GM23338 (cell line): ENCODE results near the gene STING1. TPM values are rescaled to one million over a fixed set of nuclear protein-coding genes. Genes with fewer than 3 reads are reported as not detected.

Experiments used
- ATAC-seq: fragments of 200-7000 bp; cut with Tn5 transposase; 3 replicates; pipeline ENCODE4 v1.9.1; 2020
- DNase-seq: peaks from one replicate; pipeline ENCODE4 v3.0.0-alpha.2; 2015; ENCODE audit warnings: low spot score
- H2AFZ ChIP-seq: fragments of 200-600 bp; sonication (generic); 2 replicates; pipeline ENCODE4 v1.8.0; 2016; ENCODE audit warnings: antibody characterized with exemption, mild to moderate bottlenecking, moderate library complexity
- H3F3A ChIP-seq: fragments of 200-600 bp; sonication (generic); replicated peaks from 2 replicates; pipeline ENCODE4 v1.8.0; 2017; ENCODE audit warnings: antibody characterized with exemption, mixed run types, low read depth
- H3K27ac ChIP-seq: fragments of 200-600 bp; sonication (generic); 2 replicates; pipeline ENCODE4 v1.6.1; 2016; ENCODE audit warnings: low read depth
- H3K27me3 ChIP-seq: fragments of 200-600 bp; sonication (generic); 2 replicates; pipeline ENCODE4 v1.8.0; 2016; ENCODE audit warnings: mild to moderate bottlenecking, mixed run types, moderate library complexity; ENCODE audit not compliant: insufficient read depth
- H3K36me3 ChIP-seq: fragments of 200-600 bp; sonication (generic); 2 replicates; pipeline ENCODE4 v1.8.0; 2016; ENCODE audit warnings: mild to moderate bottlenecking; ENCODE audit not compliant: insufficient read depth
- H3K4me1 ChIP-seq: fragments of 200-600 bp; sonication (generic); 2 replicates; pipeline ENCODE4 v1.8.0; 2016; ENCODE audit warnings: mild to moderate bottlenecking, moderate library complexity; ENCODE audit not compliant: insufficient read depth
- H3K4me2 ChIP-seq: fragments of 200-600 bp; sonication (generic); 2 replicates; pipeline ENCODE4 v1.7.1; 2017; ENCODE audit warnings: mixed run types
- H3K4me3 ChIP-seq: fragments of 200-600 bp; sonication (generic); 2 replicates; pipeline ENCODE4 v1.6.1; 2016; ENCODE audit warnings: mixed run types
- H3K79me2 ChIP-seq: fragments of 200-600 bp; sonication (generic); replicated peaks from 2 replicates; pipeline ENCODE4 v1.8.0; 2017; ENCODE audit warnings: mild to moderate bottlenecking; ENCODE audit not compliant: insufficient read depth
- H3K9me2 ChIP-seq: fragments of 200-600 bp; sonication (generic); 2 replicates; pipeline ENCODE4 v1.8.0; 2017; ENCODE audit not compliant: insufficient read depth
- H4K20me1 ChIP-seq: fragments of 200-600 bp; sonication (generic); replicated peaks from 2 replicates; pipeline ENCODE4 v1.8.0; 2017; ENCODE audit warnings: mild to moderate bottlenecking; ENCODE audit not compliant: insufficient read depth
- H3K27ac Mint-ChIP-seq: 2 replicates; pipeline ENCODE4 v1.8.0; 2020; ENCODE audit warnings: inconsistent platforms, mild to moderate bottlenecking, moderate library complexity, mixed read lengths
- H3K27me3 Mint-ChIP-seq: 3 replicates; pipeline ENCODE4 v1.8.0; 2022; ENCODE audit warnings: low read depth, mild to moderate bottlenecking, moderate library complexity, mixed read lengths, inconsistent platforms; ENCODE audit not compliant: insufficient read depth, poor library complexity
- H3K36me3 Mint-ChIP-seq: 3 replicates; pipeline ENCODE4 v1.8.0; 2021; ENCODE audit warnings: low read depth, mild to moderate bottlenecking, inconsistent platforms, moderate library complexity, mixed read lengths
- H3K4me1 Mint-ChIP-seq: 3 replicates; pipeline ENCODE4 v1.8.0; 2020; ENCODE audit warnings: mild to moderate bottlenecking, inconsistent platforms, mixed read lengths
- H3K4me3 Mint-ChIP-seq: 3 replicates; pipeline ENCODE4 v1.8.0; 2021; ENCODE audit warnings: moderate library complexity, mild to moderate bottlenecking, inconsistent platforms, mixed read lengths
- H3K9me3 Mint-ChIP-seq: 3 replicates; pipeline ENCODE4 v1.8.0; 2020; ENCODE audit warnings: moderate library complexity, mild to moderate bottlenecking, inconsistent platforms, mixed read lengths
- CREB1 ChIP-seq: fragments of 250-450 bp; sonication (Bioruptor Pico); IDR thresholded peaks from 2 replicates; pipeline ENCODE4 v1.5.0; 2020; ENCODE audit warnings: low read depth, mild to moderate bottlenecking, moderate library complexity
- EZH2 ChIP-seq: fragments of 200-600 bp; sonication (generic); IDR thresholded peaks from one replicate; pipeline ENCODE4 v1.8.0; 2017; ENCODE audit warnings: antibody characterized with exemption, mild to moderate bottlenecking, low read depth; ENCODE audit not compliant: unreplicated experiment
- EZH2phosphoT487 ChIP-seq: fragments of 200-600 bp; sonication (generic); IDR thresholded peaks from one replicate; pipeline ENCODE4 v1.8.1; 2018; ENCODE audit warnings: antibody characterized with exemption; ENCODE audit not compliant: unreplicated experiment
- JUNB ChIP-seq: IDR thresholded peaks from one replicate; pipeline ENCODE4 v1.6.1; 2016; ENCODE audit warnings: antibody characterized with exemption; ENCODE audit not compliant: unreplicated experiment
- NANOG ChIP-seq: IDR thresholded peaks from 2 replicates; pipeline ENCODE4 v1.6.1; 2016; ENCODE audit warnings: antibody characterized with exemption, borderline replicate concordance
- POLR2AphosphoS5 ChIP-seq: IDR thresholded peaks from 2 replicates; pipeline ENCODE4 v1.6.1; 2016; ENCODE audit warnings: antibody characterized with exemption, low read depth
- STAT1 ChIP-seq: IDR thresholded peaks from one replicate; pipeline ENCODE4 v1.6.1; 2016; ENCODE audit warnings: antibody characterized with exemption; ENCODE audit not compliant: unreplicated experiment
- ZNF114 ChIP-seq: fragments of 250-450 bp; sonication (Bioruptor Pico); IDR thresholded peaks from 2 replicates; pipeline ENCODE4 v1.5.0; 2020; ENCODE audit warnings: mild to moderate bottlenecking, moderate library complexity
- ZNF331 ChIP-seq: fragments of 250-450 bp; sonication (Bioruptor Pico); IDR thresholded peaks from 2 replicates; pipeline ENCODE4 v1.5.0; 2020; ENCODE audit warnings: low read depth, mild to moderate bottlenecking, moderate library complexity
- polyA plus RNA-seq: library from polyadenylated mRNA; unstranded; fragments of >200 nt; fragmentation: Nextera tagmentation; extraction: Ambion mirVana; gene quantifications from 2 replicates; pipeline ENCODE4 v1.2.1, GENCODE V29; 2016
- total RNA-seq: library from RNA; depleted of rRNA; stranded (reverse); fragments of >200 nt; shearing (Covaris generic); gene quantifications from 2 replicates; pipeline ENCODE4 v1.2.3, GENCODE V29; 2014
- TF ChIP-seq, protein P1 (sequence below), 2 experiments: fragments of 200-600 bp in 1 of 2; sonication (generic) in 1 of 2; conservative IDR thresholded peaks; 2 replicates each; pipeline versions ENCODE4 v1.5.1 to v1.6.1; 2016 to 2017; ENCODE audit warnings: antibody characterized with exemption in 2 of 2, low read depth in 2 of 2, mild to moderate bottlenecking in 2 of 2, moderate library complexity in 1 of 2
- TF ChIP-seq, protein P2 (sequence below): IDR thresholded peaks from one replicate; pipeline ENCODE4 v1.6.1; 2018; ENCODE audit warnings: antibody characterized with exemption; ENCODE audit not compliant: unreplicated experiment
- TF ChIP-seq, protein P3 (sequence below): IDR thresholded peaks from 2 replicates; pipeline ENCODE4 v1.6.1; 2016; ENCODE audit warnings: antibody characterized with exemption
- TF ChIP-seq, protein P4 (sequence below): fragments of 250-450 bp; sonication (Bioruptor Pico); IDR thresholded peaks from 2 replicates; pipeline ENCODE4 v1.5.0; 2020; ENCODE audit warnings: mild to moderate bottlenecking, moderate library complexity

The STING1 gene
- total and polyA plus RNA-seq, 2 experiments from 2014 or later: 0.66 TPM; not detected in 1

DNA sequence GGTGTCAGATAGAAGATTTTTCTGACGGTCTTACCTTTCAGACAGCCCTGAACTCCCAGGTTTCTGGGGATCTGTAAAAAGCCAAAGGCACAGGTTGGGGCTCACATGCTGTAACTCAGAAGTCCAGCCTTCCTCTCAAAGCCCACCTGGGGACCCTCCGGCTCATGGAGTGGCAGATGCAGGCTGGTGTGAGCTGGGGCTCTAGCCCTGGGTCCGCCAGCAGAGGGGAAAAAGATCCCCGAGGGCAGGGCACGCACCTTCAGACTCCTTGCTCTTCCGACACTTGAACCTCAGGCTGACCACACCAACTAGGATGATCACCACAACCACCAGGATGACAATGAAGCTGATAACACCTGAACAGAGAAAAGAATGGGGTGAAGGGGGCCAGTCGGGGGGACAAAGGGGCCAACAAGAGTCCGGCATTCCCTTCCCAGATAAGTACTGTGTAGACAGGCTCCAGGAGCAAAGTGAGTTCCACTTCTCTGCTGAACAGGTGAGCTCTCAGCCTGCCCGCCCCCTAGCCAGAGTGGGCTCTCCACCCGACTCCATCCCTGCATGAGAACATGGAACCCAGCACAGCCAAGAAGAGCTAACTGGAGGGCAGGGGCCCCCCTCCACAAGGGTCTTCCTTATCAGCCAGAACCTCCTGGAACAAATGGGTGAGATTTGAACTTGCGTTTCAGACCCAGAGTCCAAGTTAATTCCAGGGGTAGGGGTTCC lies 27.8 kb downstream of the STING1 start:
- no peak overlapping the region for H3K4me3 Mint-ChIP-seq
- no peak overlapping the region for H3K27ac Mint-ChIP-seq
- peaks cover 9% of the 10 kb centered on the region for H3K27me3 Mint-ChIP-seq
- ATAC-seq (peak; percentile 25), DNase-seq (peak; percentile 27)
- Histone ChIP-seq H3K27me3 (no peaks in the 10 kb centered on the region), H3K27ac (no peak overlapping the region), H3F3A (no peaks in the 10 kb centered on the region), H3K9me2 (no peaks in the 10 kb centered on the region), H3K4me2 (no peak overlapping the region), H4K20me1 (no peaks in the 10 kb centered on the region), H2AFZ (no peak overlapping the region), H3K4me1 (no peaks in the 10 kb centered on the region), H3K79me2 (no peaks in the 10 kb centered on the region), H3K36me3 (no peaks in the 10 kb centered on the region), H3K4me3 (no peak overlapping the region)
- H3K9me3 Mint-ChIP-seq: no peaks in the 10 kb centered on the region
- no peak for TF ChIP-seq STAT1
- TF ChIP-seq, protein P1, sequence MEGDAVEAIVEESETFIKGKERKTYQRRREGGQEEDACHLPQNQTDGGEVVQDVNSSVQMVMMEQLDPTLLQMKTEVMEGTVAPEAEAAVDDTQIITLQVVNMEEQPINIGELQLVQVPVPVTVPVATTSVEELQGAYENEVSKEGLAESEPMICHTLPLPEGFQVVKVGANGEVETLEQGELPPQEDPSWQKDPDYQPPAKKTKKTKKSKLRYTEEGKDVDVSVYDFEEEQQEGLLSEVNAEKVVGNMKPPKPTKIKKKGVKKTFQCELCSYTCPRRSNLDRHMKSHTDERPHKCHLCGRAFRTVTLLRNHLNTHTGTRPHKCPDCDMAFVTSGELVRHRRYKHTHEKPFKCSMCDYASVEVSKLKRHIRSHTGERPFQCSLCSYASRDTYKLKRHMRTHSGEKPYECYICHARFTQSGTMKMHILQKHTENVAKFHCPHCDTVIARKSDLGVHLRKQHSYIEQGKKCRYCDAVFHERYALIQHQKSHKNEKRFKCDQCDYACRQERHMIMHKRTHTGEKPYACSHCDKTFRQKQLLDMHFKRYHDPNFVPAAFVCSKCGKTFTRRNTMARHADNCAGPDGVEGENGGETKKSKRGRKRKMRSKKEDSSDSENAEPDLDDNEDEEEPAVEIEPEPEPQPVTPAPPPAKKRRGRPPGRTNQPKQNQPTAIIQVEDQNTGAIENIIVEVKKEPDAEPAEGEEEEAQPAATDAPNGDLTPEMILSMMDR (conservative IDR thresholded peaks at IDR 0.05; ENCODE audit: low read depth in 2 of 2): no peak
- TF ChIP-seq NANOG: no peak
- no peak for TF ChIP-seq CREB1 (CRISPR knock-in tag)
- TF ChIP-seq, protein P2, sequence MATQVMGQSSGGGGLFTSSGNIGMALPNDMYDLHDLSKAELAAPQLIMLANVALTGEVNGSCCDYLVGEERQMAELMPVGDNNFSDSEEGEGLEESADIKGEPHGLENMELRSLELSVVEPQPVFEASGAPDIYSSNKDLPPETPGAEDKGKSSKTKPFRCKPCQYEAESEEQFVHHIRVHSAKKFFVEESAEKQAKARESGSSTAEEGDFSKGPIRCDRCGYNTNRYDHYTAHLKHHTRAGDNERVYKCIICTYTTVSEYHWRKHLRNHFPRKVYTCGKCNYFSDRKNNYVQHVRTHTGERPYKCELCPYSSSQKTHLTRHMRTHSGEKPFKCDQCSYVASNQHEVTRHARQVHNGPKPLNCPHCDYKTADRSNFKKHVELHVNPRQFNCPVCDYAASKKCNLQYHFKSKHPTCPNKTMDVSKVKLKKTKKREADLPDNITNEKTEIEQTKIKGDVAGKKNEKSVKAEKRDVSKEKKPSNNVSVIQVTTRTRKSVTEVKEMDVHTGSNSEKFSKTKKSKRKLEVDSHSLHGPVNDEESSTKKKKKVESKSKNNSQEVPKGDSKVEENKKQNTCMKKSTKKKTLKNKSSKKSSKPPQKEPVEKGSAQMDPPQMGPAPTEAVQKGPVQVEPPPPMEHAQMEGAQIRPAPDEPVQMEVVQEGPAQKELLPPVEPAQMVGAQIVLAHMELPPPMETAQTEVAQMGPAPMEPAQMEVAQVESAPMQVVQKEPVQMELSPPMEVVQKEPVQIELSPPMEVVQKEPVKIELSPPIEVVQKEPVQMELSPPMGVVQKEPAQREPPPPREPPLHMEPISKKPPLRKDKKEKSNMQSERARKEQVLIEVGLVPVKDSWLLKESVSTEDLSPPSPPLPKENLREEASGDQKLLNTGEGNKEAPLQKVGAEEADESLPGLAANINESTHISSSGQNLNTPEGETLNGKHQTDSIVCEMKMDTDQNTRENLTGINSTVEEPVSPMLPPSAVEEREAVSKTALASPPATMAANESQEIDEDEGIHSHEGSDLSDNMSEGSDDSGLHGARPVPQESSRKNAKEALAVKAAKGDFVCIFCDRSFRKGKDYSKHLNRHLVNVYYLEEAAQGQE: no peak
- no peak for TF ChIP-seq ZNF114 (CRISPR knock-in tag)
- TF ChIP-seq, protein P3, sequence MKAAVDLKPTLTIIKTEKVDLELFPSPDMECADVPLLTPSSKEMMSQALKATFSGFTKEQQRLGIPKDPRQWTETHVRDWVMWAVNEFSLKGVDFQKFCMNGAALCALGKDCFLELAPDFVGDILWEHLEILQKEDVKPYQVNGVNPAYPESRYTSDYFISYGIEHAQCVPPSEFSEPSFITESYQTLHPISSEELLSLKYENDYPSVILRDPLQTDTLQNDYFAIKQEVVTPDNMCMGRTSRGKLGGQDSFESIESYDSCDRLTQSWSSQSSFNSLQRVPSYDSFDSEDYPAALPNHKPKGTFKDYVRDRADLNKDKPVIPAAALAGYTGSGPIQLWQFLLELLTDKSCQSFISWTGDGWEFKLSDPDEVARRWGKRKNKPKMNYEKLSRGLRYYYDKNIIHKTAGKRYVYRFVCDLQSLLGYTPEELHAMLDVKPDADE: no peak
- no peak for TF ChIP-seq EZH2phosphoT487
- TF ChIP-seq ZNF331 (CRISPR knock-in tag): no peak
- TF ChIP-seq, protein P4, sequence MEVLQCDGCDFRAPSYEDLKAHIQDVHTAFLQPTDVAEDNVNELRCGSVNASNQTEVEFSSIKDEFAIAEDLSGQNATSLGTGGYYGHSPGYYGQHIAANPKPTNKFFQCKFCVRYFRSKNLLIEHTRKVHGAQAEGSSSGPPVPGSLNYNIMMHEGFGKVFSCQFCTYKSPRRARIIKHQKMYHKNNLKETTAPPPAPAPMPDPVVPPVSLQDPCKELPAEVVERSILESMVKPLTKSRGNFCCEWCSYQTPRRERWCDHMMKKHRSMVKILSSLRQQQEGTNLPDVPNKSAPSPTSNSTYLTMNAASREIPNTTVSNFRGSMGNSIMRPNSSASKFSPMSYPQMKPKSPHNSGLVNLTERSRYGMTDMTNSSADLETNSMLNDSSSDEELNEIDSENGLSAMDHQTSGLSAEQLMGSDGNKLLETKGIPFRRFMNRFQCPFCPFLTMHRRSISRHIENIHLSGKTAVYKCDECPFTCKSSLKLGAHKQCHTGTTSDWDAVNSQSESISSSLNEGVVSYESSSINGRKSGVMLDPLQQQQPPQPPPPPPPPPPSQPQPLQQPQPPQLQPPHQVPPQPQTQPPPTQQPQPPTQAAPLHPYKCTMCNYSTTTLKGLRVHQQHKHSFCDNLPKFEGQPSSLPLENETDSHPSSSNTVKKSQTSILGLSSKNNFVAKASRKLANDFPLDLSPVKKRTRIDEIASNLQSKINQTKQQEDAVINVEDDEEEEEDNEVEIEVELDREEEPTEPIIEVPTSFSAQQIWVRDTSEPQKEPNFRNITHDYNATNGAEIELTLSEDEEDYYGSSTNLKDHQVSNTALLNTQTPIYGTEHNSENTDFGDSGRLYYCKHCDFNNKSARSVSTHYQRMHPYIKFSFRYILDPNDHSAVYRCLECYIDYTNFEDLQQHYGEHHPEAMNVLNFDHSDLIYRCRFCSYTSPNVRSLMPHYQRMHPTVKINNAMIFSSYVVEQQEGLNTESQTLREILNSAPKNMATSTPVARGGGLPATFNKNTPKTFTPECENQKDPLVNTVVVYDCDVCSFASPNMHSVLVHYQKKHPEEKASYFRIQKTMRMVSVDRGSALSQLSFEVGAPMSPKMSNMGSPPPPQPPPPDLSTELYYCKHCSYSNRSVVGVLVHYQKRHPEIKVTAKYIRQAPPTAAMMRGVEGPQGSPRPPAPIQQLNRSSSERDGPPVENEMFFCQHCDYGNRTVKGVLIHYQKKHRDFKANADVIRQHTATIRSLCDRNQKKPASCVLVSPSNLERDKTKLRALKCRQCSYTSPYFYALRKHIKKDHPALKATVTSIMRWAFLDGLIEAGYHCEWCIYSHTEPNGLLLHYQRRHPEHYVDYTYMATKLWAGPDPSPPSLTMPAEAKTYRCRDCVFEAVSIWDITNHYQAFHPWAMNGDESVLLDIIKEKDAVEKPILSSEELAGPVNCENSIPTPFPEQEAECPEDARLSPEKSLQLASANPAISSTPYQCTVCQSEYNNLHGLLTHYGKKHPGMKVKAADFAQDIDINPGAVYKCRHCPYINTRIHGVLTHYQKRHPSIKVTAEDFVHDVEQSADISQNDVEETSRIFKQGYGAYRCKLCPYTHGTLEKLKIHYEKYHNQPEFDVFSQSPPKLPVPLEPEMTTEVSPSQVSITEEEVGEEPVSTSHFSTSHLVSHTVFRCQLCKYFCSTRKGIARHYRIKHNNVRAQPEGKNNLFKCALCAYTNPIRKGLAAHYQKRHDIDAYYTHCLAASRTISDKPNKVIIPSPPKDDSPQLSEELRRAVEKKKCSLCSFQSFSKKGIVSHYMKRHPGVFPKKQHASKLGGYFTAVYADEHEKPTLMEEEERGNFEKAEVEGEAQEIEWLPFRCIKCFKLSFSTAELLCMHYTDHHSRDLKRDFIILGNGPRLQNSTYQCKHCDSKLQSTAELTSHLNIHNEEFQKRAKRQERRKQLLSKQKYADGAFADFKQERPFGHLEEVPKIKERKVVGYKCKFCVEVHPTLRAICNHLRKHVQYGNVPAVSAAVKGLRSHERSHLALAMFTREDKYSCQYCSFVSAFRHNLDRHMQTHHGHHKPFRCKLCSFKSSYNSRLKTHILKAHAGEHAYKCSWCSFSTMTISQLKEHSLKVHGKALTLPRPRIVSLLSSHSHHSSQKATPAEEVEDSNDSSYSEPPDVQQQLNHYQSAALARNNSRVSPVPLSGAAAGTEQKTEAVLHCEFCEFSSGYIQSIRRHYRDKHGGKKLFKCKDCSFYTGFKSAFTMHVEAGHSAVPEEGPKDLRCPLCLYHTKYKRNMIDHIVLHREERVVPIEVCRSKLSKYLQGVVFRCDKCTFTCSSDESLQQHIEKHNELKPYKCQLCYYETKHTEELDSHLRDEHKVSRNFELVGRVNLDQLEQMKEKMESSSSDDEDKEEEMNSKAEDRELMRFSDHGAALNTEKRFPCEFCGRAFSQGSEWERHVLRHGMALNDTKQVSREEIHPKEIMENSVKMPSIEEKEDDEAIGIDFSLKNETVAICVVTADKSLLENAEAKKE: no peak
- TF ChIP-seq JUNB: no peak
- TF ChIP-seq POLR2AphosphoS5: no peak
- TF ChIP-seq EZH2: no peak
- H3K36me3 Mint-ChIP-seq: no peaks in the 10 kb centered on the region; the same call in 2 of the 3 replicates
- H3K4me1 Mint-ChIP-seq: peaks cover 9% of the 10 kb centered on the region
